Activated naive CD8-positive, alpha-beta T cell treated with anti-CD3 and anti-CD28 coated beads, Interleukin-2, amount 50 U/mL, for 24 hours (primary cell): ENCODE measurements around the gene CA6.
"Not testable (repeated sequence)": the region's sequence is repeated elsewhere in the genome, so short reads cannot be mapped to it uniquely, and the experiment has no call there.

Experiments used
- ATAC-seq: fragments of 150-1000 bp; cut with Tn5 transposase; one replicate; pipeline ENCODE4 v1.10.0; 2021
- DNase-seq: peaks from one replicate; pipeline ENCODE4 v3.0.0; 2021
- H3K27ac Mint-ChIP-seq: one replicate; pipeline ENCODE4 v1.8.0; 2021; ENCODE audit warnings: mild to moderate bottlenecking, mixed read lengths
- H3K27me3 Mint-ChIP-seq: one replicate; pipeline ENCODE4 v1.8.0; 2021; ENCODE audit warnings: mixed read lengths
- H3K36me3 Mint-ChIP-seq: one replicate; pipeline ENCODE4 v1.8.0; 2021; ENCODE audit warnings: low read depth, mixed read lengths
- H3K4me1 Mint-ChIP-seq: one replicate; pipeline ENCODE4 v1.8.0; 2021; ENCODE audit warnings: mixed read lengths
- H3K4me3 Mint-ChIP-seq: one replicate; pipeline ENCODE4 v1.8.0; 2021; ENCODE audit warnings: mild to moderate bottlenecking, moderate library complexity, mixed read lengths
- H3K9me3 Mint-ChIP-seq: one replicate; pipeline ENCODE4 v1.8.0; 2021; ENCODE audit warnings: mixed read lengths

Gene CA6

DNA sequence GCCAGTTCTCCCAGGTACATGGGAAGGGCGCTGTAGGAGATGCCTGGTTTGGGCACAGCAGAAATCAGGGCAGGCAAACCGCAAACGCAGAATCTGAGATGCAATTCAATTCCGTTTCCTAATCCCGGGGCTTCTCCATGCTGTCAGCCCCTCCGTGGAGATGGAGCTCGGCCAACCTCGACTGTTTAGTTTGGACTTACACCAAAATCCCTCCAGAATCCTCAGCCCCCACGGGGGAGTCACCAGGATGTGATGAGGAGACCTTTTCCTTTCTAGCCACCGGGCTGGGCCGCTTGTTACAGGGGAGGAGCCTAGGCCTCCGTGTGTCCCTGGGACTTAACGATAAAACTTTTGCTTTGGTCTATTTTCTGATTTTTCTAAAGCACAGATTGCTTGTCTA, 72.7 kb downstream of the CA6 start:
- Mint-ChIP-seq H3K27me3 (peaks cover 7% of the 10 kb centered on the region), H3K4me3 (no peak overlapping the region), H3K36me3 (no peaks in the 10 kb centered on the region), H3K9me3 (no peaks in the 10 kb centered on the region), H3K4me1 (no peaks in the 10 kb centered on the region), H3K27ac (no peak overlapping the region)
- DNase-seq (no peak), ATAC-seq (no peak)

DNA sequence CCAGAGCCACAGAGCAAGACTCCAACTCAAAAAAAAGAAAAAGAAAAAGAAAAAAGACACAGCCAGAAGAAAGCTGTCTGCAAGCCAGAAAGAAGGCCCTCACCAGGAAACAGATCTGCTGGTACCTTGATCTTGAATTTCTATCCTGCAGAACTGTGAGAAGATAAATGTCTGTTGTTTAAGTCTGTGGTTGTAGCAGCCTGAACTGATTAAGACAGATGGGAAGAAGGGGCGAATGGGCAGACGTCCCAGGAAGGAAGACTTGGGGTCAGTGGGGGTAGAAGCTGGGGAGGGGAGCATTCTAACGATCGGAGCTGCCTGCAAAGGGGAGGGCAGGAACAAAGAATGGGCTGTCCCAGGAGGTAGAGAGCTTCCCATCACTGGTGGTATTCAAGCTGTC, 74.2 kb downstream of the CA6 start:
- H3K36me3 Mint-ChIP-seq: no peaks in the 10 kb centered on the region
- no peak for ATAC-seq
- peaks cover 7% of the 10 kb centered on the region for H3K27me3 Mint-ChIP-seq
- no peak overlapping the region for H3K4me3 Mint-ChIP-seq
- no peak for DNase-seq
- H3K9me3 Mint-ChIP-seq: no peaks in the 10 kb centered on the region
- H3K27ac Mint-ChIP-seq: no peak overlapping the region
- H3K4me1 Mint-ChIP-seq: no peaks in the 10 kb centered on the region

DNA sequence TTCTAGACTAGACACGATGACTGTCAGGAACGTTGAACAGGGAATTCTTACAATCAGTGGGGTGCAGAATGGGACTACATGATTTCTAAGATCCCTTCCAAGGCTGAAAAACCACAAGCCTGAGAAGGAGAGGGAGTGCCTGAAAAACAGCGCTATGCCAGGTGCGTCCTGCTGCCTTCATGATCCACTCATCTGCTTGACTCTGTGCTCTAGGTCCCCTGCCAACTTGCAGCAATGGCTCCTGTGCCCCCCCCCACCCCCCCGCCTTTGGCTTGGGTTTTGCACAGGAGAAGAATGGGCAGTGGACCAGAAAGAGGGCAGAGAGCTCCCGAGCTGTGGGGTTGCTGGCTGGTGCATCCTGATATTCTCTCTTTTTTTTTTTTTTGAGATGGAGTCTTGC, 74.6 kb downstream of the CA6 start:
- no peak for ATAC-seq
- Mint-ChIP-seq H3K27ac (no peak overlapping the region), H3K4me1 (no peaks in the 10 kb centered on the region), H3K4me3 (no peak overlapping the region), H3K36me3 (no peaks in the 10 kb centered on the region), H3K27me3 (peaks cover 7% of the 10 kb centered on the region), H3K9me3 (no peaks in the 10 kb centered on the region)
- no peak for DNase-seq

- H3K27me3 Mint-ChIP-seq, DNase-seq, H3K9me3 Mint-ChIP-seq, H3K36me3 Mint-ChIP-seq, H3K4me3 Mint-ChIP-seq, H3K4me1 Mint-ChIP-seq, H3K27ac Mint-ChIP-seq, ATAC-seq: not testable (repeated sequence)
These were observed 76.5 kb downstream of the CA6 start for GRCh38 chr1:9022026-9022738.

DNA sequence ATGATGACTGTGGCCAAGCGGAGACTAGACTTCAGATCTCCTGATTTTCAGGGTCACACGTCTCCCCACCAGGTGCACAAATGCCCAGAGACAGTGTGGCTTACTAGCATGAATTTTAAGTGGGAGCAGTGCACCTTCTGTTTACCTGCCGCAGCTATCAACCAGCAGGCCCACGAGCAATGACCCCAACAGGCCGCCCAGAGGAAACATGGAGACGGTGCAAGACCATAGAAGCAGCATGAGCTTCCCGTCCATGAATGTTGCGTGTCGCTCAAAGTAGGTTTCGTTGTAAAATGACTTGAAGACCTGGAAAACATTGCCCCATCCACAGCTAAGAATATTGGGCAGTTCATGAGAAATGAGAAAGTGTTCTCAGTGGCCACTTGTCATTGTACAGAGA, 77.1 kb downstream of the CA6 start:
- Mint-ChIP-seq H3K36me3 (no peaks in the 10 kb centered on the region), H3K4me3 (no peak overlapping the region), H3K9me3 (no peaks in the 10 kb centered on the region), H3K27me3 (peaks cover 5% of the 10 kb centered on the region), H3K27ac (no peak overlapping the region), H3K4me1 (no peaks in the 10 kb centered on the region)
- ATAC-seq: no peak
- DNase-seq: no peak
